GM18909 (cell line): ENCODE data around the gene RPTOR.
"Not testable (repeated sequence)": the region's sequence is repeated elsewhere in the genome, so short reads cannot be mapped to it uniquely, and the experiment has no call there.

Experiments
- ATAC-seq: cut with Tn5 transposase; IDR thresholded peaks from one replicate; pipeline ENCODE4 v1.9.1; 2021; ENCODE audit warnings: mild to moderate bottlenecking; ENCODE audit not compliant: unreplicated experiment, poor library complexity

Gene RPTOR

DNA sequence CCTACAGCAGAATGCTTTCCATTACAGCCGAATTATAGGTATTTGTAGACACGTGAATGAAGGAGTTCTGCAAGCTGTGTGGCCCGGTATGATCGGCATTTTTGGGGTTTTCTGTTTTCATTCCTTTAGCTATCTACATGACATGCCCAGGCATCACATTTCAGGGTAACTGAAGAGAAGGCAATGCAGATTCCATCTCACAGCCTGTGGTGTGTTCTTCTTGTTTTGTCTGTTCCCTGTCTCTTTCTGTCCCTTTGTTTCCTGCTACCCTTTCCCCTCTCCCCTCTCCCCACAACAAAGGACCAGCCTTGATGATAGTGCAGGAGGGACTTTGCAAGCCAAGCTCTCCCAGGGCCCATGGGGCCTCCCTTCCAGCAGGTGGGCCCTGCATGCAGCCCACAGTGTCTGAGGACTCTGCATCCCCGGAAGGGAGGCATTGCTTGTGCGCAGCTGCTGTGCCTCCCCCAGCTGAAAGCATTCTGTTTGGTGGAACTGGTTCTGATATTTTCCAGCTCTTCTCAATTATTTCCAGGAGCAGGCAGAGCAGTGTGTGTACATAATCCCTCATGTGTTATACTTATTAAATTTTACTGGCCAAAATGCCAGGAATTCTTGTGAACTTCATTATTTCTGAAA lies 207.4 kb downstream of the RPTOR start:
- no peak for ATAC-seq

DNA sequence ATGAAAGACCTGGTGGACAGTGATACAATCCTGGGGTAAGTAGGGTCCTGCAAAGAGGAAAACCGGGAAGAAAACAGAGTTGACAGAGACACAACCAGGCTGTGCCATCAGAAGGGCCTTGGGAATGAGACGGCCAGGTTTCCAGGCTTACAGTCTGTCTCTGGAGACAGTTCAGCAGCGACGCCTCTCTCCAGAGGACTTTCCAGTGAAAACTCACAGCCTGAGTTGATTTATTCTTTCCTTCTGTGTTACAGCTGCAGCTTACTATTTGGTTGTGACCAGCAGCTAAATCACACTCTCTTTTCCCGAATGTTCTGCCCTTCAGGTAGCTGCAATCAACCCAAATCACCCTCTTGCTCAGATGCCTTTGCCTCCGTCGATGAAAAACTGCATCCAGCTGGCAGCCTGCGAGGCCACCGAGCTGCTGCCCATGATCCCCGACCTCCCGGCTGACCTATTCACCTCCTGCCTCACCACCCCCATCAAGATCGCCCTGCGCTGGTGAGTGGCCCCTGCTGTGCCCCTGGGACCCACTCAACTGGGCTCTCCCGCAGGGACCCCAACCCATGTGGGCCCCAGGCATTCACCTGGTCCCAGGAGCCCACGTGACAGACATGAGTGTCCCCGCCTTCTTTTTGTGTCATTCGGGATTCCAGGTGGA lies 209.2 kb downstream of the RPTOR start:
- no peak for ATAC-seq

DNA sequence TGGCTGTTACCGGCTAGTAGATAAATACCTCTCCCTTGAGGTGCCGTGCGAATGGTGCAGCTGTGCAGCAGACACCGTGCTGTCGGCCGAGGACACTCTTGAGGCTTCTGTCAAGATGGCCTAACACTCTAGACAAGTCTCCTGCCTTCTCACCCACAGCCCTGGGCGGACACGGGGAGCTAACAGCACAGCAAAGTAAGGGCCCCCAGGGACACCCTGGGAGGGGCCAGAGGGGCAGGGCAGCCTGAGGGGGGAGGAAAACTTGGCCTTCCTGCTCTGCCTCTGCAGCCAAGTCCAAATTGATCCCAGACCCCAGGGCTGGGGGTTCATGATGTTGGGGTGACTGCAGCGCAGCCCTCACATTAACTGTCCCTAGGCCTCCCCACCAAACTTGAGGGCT lies 210.2 kb downstream of the RPTOR start:
- ATAC-seq = no peak

DNA sequence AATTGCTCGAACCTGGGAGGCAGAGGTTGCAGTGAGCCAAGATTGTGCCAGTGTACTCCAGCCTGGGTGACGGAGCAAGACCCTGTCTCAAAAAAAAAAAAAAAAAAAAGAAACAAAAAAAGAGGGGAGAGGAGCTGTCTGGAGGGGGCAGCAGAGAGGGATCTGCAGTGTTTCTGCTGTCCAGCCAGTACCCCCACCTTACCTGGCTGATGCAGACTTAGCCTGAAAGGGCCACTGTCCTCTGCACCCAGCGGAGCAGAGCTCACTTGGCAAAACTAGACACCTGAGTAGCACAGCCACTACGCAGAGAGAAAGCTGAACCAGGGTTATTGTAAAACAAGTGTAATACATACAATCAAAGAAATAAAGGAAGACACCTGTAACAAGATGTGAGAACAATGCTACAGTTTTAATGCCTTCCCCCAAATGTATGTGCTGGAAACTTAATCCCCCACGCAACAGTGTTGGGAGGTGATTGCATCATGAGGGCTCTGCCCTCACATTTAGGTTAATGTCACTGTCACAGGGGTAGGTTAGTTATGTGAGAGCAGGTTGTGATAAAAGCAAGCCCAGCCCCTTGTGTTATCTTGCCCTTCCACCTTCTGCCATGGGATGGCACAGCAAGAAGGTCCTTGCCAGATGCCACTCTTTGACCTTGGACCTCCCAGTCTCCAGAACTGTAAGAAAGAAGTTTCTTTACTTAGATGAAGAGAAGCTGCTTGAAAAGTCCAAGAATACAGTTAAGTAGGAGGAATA lies 211.2 kb downstream of the RPTOR start:
- ATAC-seq = no peak

DNA sequence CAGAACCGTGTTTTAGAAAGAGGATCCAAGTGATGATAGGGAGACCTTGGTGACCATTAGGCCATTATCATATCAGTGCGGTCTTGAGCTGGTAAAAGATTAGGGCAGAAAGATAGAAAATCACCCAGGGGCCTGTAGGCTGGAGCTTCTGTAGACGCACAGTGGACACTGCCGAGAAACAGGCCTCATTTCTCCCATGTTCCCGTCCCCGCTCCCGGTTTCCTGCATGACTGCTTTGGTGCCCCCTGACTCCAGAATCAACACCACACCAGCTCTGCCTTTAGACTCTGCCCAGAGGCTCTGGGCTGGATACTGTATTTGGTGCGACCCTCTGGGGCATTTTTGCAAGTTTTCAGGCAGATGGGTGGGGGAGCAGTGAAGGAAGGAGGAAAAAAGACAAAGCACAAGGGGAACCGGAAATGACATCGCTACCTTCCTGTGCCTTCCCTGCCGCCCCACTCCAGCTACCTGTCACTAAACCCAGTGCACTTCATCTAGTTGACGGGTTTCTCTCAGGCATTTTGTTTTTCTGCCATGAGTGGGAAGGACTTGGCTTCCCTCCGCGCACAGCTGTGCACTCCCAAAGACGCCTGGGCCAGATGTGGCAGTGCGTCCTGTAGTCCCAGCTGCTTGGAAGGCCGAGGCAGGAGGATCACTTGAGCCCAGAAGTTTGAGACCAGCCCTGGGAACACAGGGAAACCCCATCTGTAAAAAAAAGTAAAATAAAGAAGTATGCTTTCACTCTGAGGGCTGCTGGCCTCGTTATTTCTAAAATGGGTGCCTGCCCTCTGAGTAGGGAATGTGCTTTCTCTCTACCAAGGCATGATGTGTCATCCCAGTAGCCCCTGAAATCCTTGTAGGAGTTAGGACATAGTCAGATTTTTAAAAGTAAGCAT lies 214.1 kb downstream of the RPTOR start:
- no peak for ATAC-seq

DNA sequence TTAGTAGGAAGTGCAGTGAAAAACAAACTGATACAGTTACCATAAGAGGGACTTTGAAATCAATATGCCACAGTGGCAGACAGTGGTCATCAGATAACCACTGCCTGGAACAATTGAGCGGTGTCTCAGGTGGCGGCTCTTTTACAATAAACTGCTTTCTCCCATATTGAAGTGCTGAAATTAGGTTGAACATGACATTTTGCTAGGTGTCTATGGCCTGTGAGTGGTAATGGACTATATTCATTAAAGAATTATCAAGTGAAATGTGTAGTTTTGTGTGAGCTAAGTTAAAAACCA lies 214.7 kb downstream of the RPTOR start:
- ATAC-seq = no peak

DNA sequence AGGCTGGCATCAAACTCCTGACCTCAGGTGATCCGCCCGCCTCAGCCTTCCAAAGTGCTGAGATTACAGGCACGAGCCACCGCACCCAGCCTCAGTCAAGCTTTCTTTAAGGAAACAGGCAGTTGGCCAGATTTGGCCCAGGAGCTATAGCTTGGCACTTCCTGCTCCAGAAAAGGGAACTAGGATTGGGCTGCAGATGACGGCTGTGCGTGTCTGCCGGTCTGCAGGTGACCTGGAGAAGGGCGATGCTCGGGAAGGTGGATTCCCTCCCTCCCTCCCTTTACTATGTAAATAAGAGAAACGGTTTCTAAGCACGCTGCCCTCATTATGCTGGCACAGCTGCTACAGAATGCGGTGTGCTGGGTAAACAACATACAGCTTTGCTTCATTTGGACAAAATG lies 215.9 kb downstream of the RPTOR start:
- no peak for ATAC-seq

DNA sequence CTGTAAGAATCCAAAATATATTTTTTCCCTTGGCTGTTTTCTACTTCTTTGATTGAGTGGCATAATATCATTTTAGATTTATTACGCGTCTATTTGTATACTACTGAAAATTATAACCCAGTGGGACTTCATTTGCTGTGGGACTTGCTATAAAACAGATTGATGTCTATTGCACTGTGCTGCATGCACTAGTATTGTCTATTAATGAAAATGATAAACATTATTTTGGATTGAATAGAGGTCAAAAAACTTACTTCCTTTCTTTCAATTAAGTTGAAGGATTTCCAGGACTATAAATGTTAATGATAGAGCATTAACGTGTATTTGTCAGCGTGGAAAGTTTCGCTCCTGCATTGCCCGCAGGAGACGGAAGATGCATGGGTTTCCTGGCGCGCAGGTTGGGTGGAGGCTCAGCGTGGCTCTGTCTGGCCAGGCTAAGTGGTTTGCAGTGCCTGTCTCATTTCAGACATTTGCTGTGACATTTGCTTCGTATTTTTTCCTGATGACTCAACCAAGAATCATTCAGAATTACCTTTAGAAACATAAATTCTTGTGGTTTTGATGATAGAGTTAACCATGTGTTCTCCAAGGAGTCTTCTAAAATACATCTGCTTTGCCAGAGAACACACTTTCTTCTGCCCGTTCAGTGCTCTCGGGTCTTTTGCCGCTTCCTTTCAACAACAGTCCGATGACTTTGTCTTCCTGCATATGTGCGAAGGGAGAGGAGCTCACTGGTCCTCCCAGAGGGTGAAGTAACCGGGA lies 216.7 kb downstream of the RPTOR start:
- ATAC-seq = no peak

DNA sequence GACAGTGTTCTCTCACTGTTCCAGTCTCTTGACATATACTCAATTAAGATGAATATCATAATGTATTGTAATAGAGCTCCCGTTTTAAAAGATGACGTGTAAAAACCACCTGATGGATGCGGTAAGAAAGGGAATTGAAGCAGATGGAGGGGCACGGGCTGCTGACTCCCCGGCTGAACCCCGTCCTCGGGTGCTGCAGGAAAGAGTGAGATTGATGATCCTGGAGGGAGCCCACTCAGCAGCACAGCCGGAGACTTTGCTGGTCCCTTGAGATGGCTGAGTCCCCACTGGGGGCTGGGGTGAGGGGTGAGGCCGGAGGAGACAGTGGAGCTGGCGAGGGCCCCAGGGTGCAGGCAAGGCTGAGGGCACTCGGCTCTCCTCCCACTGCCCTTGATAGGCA lies 217.4 kb downstream of the RPTOR start:
- no peak for ATAC-seq

DNA sequence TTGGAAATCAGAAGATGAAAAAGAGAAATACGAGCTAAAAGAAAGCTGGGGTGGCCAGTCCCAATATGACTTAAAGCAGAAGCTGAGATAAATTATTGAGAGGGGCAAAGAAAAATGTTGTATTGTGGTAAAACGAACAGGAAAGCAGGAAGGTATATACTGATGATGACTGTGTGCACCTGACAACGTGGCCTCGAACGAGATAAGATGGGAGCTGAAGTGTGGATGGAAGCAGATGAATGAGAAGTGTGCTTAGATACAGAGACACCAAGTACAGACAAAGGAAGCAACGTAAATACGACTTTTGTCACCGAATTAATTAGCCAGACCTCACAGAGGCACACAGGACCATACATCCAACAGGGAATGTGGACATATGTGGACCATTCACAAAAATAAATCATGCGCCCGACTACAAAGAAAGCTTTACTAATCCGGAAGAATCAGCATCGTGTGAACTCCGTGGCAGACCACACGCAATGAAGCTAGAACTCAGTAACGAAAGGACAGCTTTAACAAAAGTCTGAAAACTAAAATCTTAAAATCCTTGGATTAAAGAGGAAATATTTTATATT lies 218.7 kb downstream of the RPTOR start:
- no peak for ATAC-seq

DNA sequence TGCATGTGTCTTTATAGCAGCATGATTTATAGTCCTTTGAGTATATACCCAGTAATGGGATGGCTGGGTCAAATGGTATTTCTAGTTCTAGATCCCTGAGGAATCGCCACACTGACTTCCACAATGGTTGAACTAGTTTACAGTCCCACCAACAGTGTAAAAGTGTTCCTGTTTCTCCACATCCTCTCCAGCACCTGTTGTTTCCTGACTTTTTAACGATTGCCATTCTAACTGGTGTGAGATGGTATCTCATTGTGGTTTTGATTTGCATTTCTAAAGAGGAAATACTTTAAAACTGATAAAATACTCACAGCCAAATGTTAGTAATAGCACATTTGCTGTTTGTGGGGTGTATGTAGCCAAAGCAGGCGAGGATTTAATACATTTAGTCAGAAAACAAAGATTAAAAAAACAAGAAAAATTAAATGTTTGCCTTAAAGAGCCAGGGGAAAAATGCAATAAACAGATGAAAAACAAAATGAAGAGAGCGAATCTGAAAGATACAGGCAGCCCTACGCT lies 220.0 kb downstream of the RPTOR start:
- ATAC-seq = not testable (repeated sequence)

DNA sequence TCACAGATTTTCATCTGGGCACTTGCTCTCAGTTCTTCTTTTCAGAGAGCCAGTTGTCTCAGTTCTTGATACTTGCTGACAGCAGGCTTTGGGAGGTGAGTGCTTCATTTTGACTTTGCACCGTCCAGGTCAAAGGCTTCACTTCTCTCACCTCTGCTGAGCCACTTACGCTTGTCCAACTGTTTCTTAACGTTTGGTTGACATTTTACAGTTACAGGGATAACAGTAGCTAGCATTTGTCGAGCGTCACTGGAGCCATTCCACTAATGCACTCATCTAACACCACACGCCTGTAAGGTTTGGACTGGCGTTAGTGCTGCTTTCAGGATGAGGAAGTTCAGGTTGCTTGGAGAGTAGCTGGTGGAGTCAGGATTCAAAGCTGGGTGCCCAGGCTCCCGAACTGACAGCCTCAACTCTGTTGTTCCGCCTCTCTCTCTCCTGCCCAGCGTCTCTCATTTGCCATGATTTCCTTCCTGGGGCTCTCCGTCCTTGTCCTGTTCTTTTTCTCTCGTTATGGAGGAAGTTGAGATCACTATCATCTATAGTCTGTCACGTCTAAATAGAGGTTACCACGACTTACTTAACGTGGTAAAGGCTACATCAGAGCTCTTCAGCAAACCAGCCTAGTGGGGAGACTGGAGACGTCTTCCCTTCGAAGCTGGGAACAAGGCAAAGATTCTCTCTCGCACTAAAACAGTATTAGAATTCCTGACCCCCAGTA lies 220.8 kb downstream of the RPTOR start:
- ATAC-seq = peak; percentile 57

DNA sequence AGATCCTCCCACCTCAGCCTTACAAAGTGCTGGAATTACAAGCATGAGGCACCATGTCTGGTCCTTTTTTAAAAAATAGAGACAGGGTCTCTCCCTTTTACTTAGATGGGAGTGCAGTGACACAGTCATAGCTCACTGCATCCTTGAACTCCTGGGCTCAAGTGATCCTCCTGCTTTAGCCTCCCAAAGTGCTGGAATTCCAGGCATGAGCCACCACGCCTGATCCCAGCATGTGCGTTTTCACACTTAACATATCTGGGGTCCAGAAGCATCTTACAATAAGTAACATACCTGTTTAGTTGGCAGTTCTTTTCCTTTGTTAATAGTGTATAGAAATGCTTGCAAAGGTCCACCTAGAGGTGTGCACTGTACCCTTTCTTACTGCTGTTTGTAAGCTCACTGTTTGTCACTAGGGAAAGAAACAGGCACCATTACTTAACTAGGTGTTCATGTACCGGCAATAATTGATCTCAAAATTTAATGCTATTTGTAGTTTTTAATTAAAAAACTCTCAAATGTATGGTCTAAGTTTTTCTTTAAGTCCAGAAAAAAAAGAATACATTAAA lies 221.7 kb downstream of the RPTOR start:
- ATAC-seq = no peak

DNA sequence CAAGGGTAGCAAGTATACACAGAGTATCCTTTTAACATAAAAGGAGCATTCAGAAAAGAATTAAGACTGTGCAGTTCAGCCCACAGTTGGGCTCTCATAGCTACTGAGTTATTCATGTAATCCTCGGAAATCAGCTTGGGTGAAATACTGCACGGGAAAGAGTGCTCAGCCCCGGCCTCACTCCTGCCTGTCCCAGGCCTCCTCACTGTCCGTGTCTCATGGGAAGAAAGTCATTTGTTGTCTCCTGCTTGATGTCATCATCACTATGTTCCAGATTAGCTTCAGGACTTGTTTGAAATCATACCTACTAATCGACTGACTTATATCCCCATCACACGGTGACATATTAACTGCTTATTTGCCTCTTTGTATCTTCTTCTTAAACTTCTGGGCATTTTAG lies 223.8 kb downstream of the RPTOR start:
- ATAC-seq = no peak

DNA sequence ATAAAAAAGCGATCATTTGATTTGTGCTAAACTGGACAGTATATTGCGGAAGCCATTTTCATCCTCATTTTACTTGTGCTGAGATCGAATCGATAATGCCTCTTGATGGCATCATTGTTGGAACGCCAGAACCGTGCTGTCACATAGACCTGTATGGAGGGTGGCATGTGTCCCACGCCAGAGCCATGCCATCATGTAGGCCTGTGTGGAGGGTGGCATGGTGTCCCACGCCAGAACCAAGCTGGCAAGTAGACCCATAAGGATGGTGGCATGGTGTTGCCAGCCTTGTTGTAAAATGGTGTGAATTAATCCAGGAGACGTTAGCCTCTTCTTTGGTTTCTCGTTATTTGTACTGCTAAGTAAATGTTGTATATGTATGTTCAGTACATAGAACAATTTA lies 224.3 kb downstream of the RPTOR start:
- ATAC-seq = no peak

DNA sequence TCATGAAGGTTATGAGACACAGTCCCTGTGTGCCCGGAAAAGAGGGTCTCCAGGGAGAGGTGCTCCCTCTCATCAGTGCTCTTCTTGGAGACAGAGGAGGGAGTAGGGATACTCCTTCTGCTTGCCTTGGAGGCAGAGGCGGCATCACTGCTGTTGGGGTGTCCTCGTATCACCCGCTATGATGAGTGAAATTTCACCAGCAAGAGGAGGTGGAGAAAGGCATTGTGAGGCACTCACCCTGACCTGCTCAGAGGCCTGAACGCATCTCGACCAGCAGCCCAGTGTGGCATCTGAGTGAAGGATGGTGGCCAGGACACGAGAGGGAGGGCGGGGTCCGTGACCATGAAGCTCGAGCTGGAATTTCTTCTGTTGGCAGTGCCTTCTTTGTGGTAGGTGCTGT lies 224.9 kb downstream of the RPTOR start:
- no peak for ATAC-seq

DNA sequence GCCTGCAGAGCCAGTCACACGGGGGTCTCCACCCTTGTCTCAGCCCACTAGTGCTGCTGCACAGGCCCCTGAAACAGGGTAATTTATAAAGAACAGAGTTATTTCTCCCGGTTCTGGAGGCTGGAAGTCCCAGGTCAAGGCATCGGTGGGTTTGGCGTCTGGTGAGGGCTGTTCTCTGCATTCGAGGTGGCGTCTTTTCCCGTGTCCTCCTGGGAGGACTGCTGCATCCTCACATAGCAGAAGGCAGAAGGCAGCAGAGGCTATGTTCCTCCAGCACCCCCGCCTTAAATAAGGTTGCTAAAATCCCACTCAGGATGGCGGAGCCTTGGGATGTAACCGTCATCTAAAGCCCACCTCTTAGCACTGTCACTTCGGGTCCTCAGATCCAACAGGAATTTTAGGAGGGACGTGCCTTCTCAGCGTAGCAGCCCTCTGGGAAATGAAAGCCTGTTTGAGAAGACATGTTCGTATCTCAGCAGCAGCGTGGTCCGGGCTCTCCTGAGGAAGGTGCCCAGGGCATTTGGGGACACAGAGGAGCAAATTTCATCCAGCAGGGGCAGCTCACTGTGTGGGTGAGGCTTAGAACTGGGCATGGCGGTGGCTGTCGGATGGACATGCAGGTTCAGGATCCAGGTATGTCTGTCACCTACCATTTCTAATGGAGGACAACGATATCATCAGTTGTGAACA lies 225.4 kb downstream of the RPTOR start:
- ATAC-seq = no peak
